Nucleus accumbens (tissue), 56 donors: Measurements from ENCODE around the gene KMT2B.
"Not testable (repeated sequence)": the region's sequence is repeated elsewhere in the genome, so short reads cannot be mapped to it uniquely, and the experiment has no call there.

ENCODE experiments used
- DNase-seq, 56 donors: peaks; one replicate each; lab custom pipeline; 2025; lab: John Stamatoyannopoulos, UW

Gene KMT2B

GRCh38 chr19:35724132-35724531, 6.3 kb downstream of the KMT2B start:
- DNase-seq = not testable (repeated sequence)

GRCh38 chr19:35724560-35724959, 6.8 kb downstream of the KMT2B start:
- no peak for DNase-seq

GRCh38 chr19:35725216-35725861, 7.5 kb downstream of the KMT2B start:
- DNase-seq = no peak

GRCh38 chr19:35727053-35727955, 9.5 kb downstream of the KMT2B start:
- no peak for DNase-seq

GRCh38 chr19:35727956-35728706, 10.3 kb downstream of the KMT2B start:
- DNase-seq = no peak

GRCh38 chr19:35729021-35729420, 11.2 kb downstream of the KMT2B start:
- DNase-seq = no peak

GRCh38 chr19:35729763-35730162, 12.0 kb downstream of the KMT2B start:
- DNase-seq = no peak

- no peak for DNase-seq
Measured at GRCh38 chr19:35730326-35730725, 12.5 kb downstream of the KMT2B start.

- no peak for DNase-seq
Measured at GRCh38 chr19:35731353-35731752, 13.6 kb downstream of the KMT2B start.

- DNase-seq = no peak
Measured at GRCh38 chr19:35731779-35732405, 14.1 kb downstream of the KMT2B start.

GRCh38 chr19:35732540-35733179, 14.9 kb downstream of the KMT2B start:
- no peak for DNase-seq

- DNase-seq = no peak
Measured at GRCh38 chr19:35733180-35734125, 15.7 kb downstream of the KMT2B start.

- no peak for DNase-seq
Measured at GRCh38 chr19:35734273-35734672, 16.5 kb downstream of the KMT2B start.

GRCh38 chr19:35734889-35735288, 17.1 kb downstream of the KMT2B start:
- no peak for DNase-seq

GRCh38 chr19:35736913-35737886, 19.4 kb downstream of the KMT2B start:
- no peak for DNase-seq

- no peak for DNase-seq
Measured at GRCh38 chr19:35738021-35738886, 20.5 kb downstream of the KMT2B start.

GRCh38 chr19:35738887-35739229, 21.1 kb downstream of the KMT2B start:
- no peak for DNase-seq
